Ascending aorta (tissue), 2 donors: ENCODE data around the gene PDE4C. TPM values are rescaled to one million over a fixed set of nuclear protein-coding genes. Genes with fewer than 3 reads are reported as not detected.

Experiments
- DNase-seq, 2 donors: peaks; one replicate each; pipeline ENCODE4 v3.0.0-alpha.2; 2019; ENCODE audit warnings: low spot score in 2 of 2
- H3K27ac ChIP-seq, 2 donors: fragments of 200-600 bp; sonication (generic); one replicate each; pipeline ENCODE4 v1.5.1; 2016 to 2017; ENCODE audit warnings: mild to moderate bottlenecking in 1 of 2
- H3K27me3 ChIP-seq: fragments of 200-600 bp; sonication (generic); one replicate; pipeline ENCODE4 v1.5.1; 2017
- H3K36me3 ChIP-seq, 2 donors: fragments of 200-600 bp; sonication (generic); one replicate each; pipeline ENCODE4 v1.5.1; 2016
- H3K4me1 ChIP-seq, 2 donors: fragments of 200-600 bp; sonication (generic); one replicate each; pipeline ENCODE4 v1.5.1; 2016 to 2017; ENCODE audit warnings: mild to moderate bottlenecking in 1 of 2
- H3K4me3 ChIP-seq, 2 donors: fragments of 200-600 bp; sonication (generic); one replicate each; pipeline ENCODE4 v1.5.1; 2016 to 2017; ENCODE audit warnings: mild to moderate bottlenecking in 1 of 2
- H3K9me3 ChIP-seq, 2 donors: fragments of 200-600 bp; sonication (generic); one replicate each; pipeline ENCODE4 v1.5.1; 2016
- CTCF ChIP-seq, 3 experiments: fragments of 200-600 bp in 2 of 3; fragments of 450-650 bp in 1 of 3; sonication (generic) in 2 of 3; IDR thresholded peaks; one replicate each; pipeline ENCODE4 v1.5.1; 2016 to 2019; ENCODE audit warnings: antibody characterized with exemption in 3 of 3, mild to moderate bottlenecking in 1 of 3, moderate library complexity in 1 of 3
- intact Hi-C: fragments of 100-400 bp; cut with DNase I; formaldehyde crosslinking; loops from one replicate; pipeline ENCODE4 v1.15.1; 2023
- total RNA-seq: library from RNA; depleted of rRNA; stranded (reverse); fragments of >200 nt; gene quantifications from one replicate; pipeline ENCODE4 v1.1.0, GENCODE V29; 2016

PDE4C gene
- total RNA-seq, 1 donor from 2014 or later: not detected

- H3K9me3 ChIP-seq: no peaks in the 10 kb centered on the region
- DNase-seq: no peak
- no peaks in the 10 kb centered on the region for H3K27me3 ChIP-seq
- no peak overlapping the region for H3K4me3 ChIP-seq
- H3K27ac ChIP-seq: no peak overlapping the region
- no peaks in the 10 kb centered on the region for H3K4me1 ChIP-seq
- H3K36me3 ChIP-seq: peaks cover 0 to 7% of the 10 kb centered on the region in 2 donors
- intact Hi-C loops: loop anchor here (5.0 to 10.0 kb wide), 2 partner anchors 90 to 138 kb away; no protein-coding TSS in a partner anchor
- no peak for TF ChIP-seq CTCF (IDR thresholded peaks at IDR 0.05)
Observed at GRCh38 chr19:18252370-18252717, 26.1 kb upstream of the PDE4C start.

GRCh38 chr19:18251587-18252369 lies 25.5 kb upstream of the PDE4C start:
- Histone ChIP-seq H3K27ac (no peak overlapping the region), H3K36me3 (peaks cover 0 to 2% of the 10 kb centered on the region in 2 donors), H3K27me3 (no peaks in the 10 kb centered on the region), H3K9me3 (no peaks in the 10 kb centered on the region), H3K4me3 (no peak overlapping the region), H3K4me1 (no peaks in the 10 kb centered on the region)
- TF ChIP-seq CTCF (IDR thresholded peaks at IDR 0.05): peak; percentile 96 to 98 (median 96)
- intact Hi-C loops: loop anchor here (1.0 to 10.0 kb wide), 4 partner anchors 43 to 137 kb away; no protein-coding TSS in a partner anchor
- DNase-seq: peak in 1 of 2 donors; percentile 82

GRCh38 chr19:18249834-18250233 lies 23.6 kb upstream of the PDE4C start:
- Histone ChIP-seq H3K9me3 (no peaks in the 10 kb centered on the region), H3K27ac (no peak overlapping the region), H3K4me3 (no peak overlapping the region), H3K27me3 (no peaks in the 10 kb centered on the region), H3K4me1 (no peaks in the 10 kb centered on the region), H3K36me3 (no peaks in the 10 kb centered on the region)
- DNase-seq: no peak
- no peak for TF ChIP-seq CTCF (IDR thresholded peaks at IDR 0.05)
- intact Hi-C loops: loop anchor here (5.0 to 10.0 kb wide), 2 partner anchors 88 to 135 kb away; no protein-coding TSS in a partner anchor

- Histone ChIP-seq H3K36me3 (no peaks in the 10 kb centered on the region), H3K4me3 (no peak overlapping the region), H3K9me3 (no peaks in the 10 kb centered on the region), H3K27ac (no peak overlapping the region), H3K27me3 (no peaks in the 10 kb centered on the region), H3K4me1 (no peaks in the 10 kb centered on the region)
- intact Hi-C loops: no loop called here
- no peak for TF ChIP-seq CTCF (IDR thresholded peaks at IDR 0.05)
- no peak for DNase-seq
Observed at GRCh38 chr19:18245297-18245696, 19.1 kb upstream of the PDE4C start.

GRCh38 chr19:18239303-18239702 lies 13.1 kb upstream of the PDE4C start:
- no peak for TF ChIP-seq CTCF (IDR thresholded peaks at IDR 0.05)
- no peak overlapping the region for H3K4me3 ChIP-seq
- no peaks in the 10 kb centered on the region for H3K36me3 ChIP-seq
- H3K27me3 ChIP-seq: no peaks in the 10 kb centered on the region
- H3K27ac ChIP-seq: no peak overlapping the region
- H3K4me1 ChIP-seq: no peaks in the 10 kb centered on the region
- H3K9me3 ChIP-seq: no peaks in the 10 kb centered on the region
- no peak for DNase-seq
- intact Hi-C loops: no loop called here
